Panc1 (cell line): Measurements from ENCODE around the gene EPHX1. TPM values are rescaled to one million over a fixed set of nuclear protein-coding genes. Genes with fewer than 3 reads are reported as not detected.

ENCODE experiments used
- ATAC-seq: fragments of 200-7000 bp; cut with Tn5 transposase; 2 replicates; pipeline ENCODE4 v1.9.1; 2020; ENCODE audit warnings: mild to moderate bottlenecking, moderate library complexity
- BruUV-seq: library from RNA; stranded (reverse); fragments of 400-500 nt; replicated peaks from 2 replicates; lab custom pipeline; 2021; lab: Mats Ljungman, UMichigan
- CTCF ChIA-PET: fragments of 300-600 bp; sonication (Branson Sonifier 250); formaldehyde crosslinking; loops from one replicate; lab custom pipeline; 2022; ENCODE audit warnings: antibody characterized with exemption; lab: Charles Lee
- POLR2A ChIA-PET: fragments of 300-600 bp; sonication (Branson Sonifier 250); formaldehyde crosslinking; loops from one replicate; lab custom pipeline; 2022; ENCODE audit warnings: antibody characterized with exemption; lab: Charles Lee
- DNase-seq: peaks from one replicate; pipeline ENCODE4 v3.0.0-alpha.2; 2010; ENCODE audit warnings: low read depth, low spot score
- H3K27ac ChIP-seq: 2 replicates; pipeline ENCODE4 v1.5.1; 2011; ENCODE audit warnings: mild to moderate bottlenecking, low read length, inconsistent platforms
- H3K27me3 ChIP-seq: fragments of 200-500 bp; sonication (Bioruptor generic); 2 replicates; pipeline ENCODE4 v1.6.0; 2014; ENCODE audit warnings: low read length, inconsistent platforms; ENCODE audit not compliant: control insufficient read depth, insufficient read depth
- H3K36me3 ChIP-seq: fragments of 200-500 bp; sonication (Bioruptor generic); 2 replicates; pipeline ENCODE4 v1.5.1; 2014; ENCODE audit warnings: inconsistent platforms, mild to moderate bottlenecking, low read length, moderate library complexity; ENCODE audit not compliant: control insufficient read depth, insufficient read depth
- H3K4me1 ChIP-seq: 2 replicates; pipeline ENCODE4 v1.5.1; 2011; ENCODE audit warnings: inconsistent platforms, mild to moderate bottlenecking, low read length, moderate library complexity; ENCODE audit not compliant: control insufficient read depth, insufficient read depth
- H3K4me3 ChIP-seq, 2 experiments: 2 replicates each; pipeline ENCODE4 v1.5.1; 2011 to 2012; ENCODE audit warnings: low read depth in 2 of 2, low read length in 2 of 2, mild to moderate bottlenecking in 2 of 2, inconsistent platforms in 1 of 2, moderate library complexity in 1 of 2
- H3K9me3 ChIP-seq: fragments of 200-500 bp; sonication (Bioruptor generic); 2 replicates; pipeline ENCODE4 v1.5.1; 2014; ENCODE audit warnings: low read depth, mild to moderate bottlenecking, inconsistent platforms, low read length, moderate library complexity; ENCODE audit not compliant: control insufficient read depth, insufficient read depth
- POLR2AphosphoS5 ChIP-seq: IDR thresholded peaks from 2 replicates; pipeline ENCODE4 v1.6.1; 2012; ENCODE audit warnings: mild to moderate bottlenecking, low read depth, low read length, moderate library complexity
- REST ChIP-seq, 2 experiments: IDR thresholded peaks; 2 replicates each; pipeline ENCODE4 v1.6.1; 2011 to 2012; ENCODE audit warnings: low read depth in 2 of 2, control low read depth in 1 of 2, low read length in 1 of 2, mild to moderate bottlenecking in 1 of 2, moderate library complexity in 1 of 2; ENCODE audit not compliant: insufficient read depth in 1 of 2
- SIN3A ChIP-seq: IDR thresholded peaks from 2 replicates; pipeline ENCODE4 v1.6.1; 2012; ENCODE audit warnings: low read depth, mild to moderate bottlenecking, low read length, moderate library complexity, borderline replicate concordance; ENCODE audit not compliant: insufficient read depth
- TCF7L2 ChIP-seq: IDR thresholded peaks from 2 replicates; pipeline ENCODE4 v1.6.1; 2011; ENCODE audit warnings: mild to moderate bottlenecking, low read depth, low read length, inconsistent platforms
- in situ Hi-C: cut with HindIII; loops from 2 replicates; pipeline ENCODE4 v1.10.0; 2016; ENCODE audit warnings: low sequenced_read_pairs, low pct_unique_long_range_greater_than_20kb
- intact Hi-C: fragments of 100-400 bp; cut with micrococcal nuclease; formaldehyde crosslinking; loops from one replicate; pipeline ENCODE4 v1.10.0; 2022; ENCODE audit not compliant: unreplicated experiment
- total RNA-seq: library from RNA; stranded (reverse); gene quantifications from one replicate; pipeline ENCODE4 v1.2.1, GENCODE V29; 2021; ENCODE audit not compliant: unreplicated experiment
- TF ChIP-seq, protein P1 (sequence below): fragments of 450-650 bp; IDR thresholded peaks from 2 replicates; pipeline ENCODE4 v1.5.1; 2017; ENCODE audit warnings: mild to moderate bottlenecking

The EPHX1 gene
- total RNA-seq, 1 experiment from 2014 or later = 76.4 TPM

- in situ Hi-C loops = no loop called here
- POLR2A ChIA-PET = interaction anchor here (0.5 kb wide), 1 partner anchor 217 kb away, joined by 3 read pairs; no protein-coding TSS in a partner anchor
These were observed 30.3 kb downstream of the EPHX1 start for GRCh38 chr1:225840223-225840610.

GRCh38 chr1:225840713-225841112 lies 30.8 kb downstream of the EPHX1 start:
- ChIA-PET CTCF (no interaction called here), POLR2A (interaction anchor here (0.5 kb wide), 1 partner anchor 216 kb away, joined by 3 read pairs; no protein-coding TSS in a partner anchor)
- ATAC-seq (no peak), DNase-seq (no peak)
- BruUV-seq = no TSS peak
- 0 out of 2 replicates have a peak, but pooled peaks cover 3% of the 10 kb centered on the region for H3K4me1 ChIP-seq
- H3K27ac ChIP-seq = no peak overlapping the region
- in situ Hi-C loops (no loop called here), intact Hi-C loops (no loop called here)
- H3K9me3 ChIP-seq = no peaks in the 10 kb centered on the region
- H3K27me3 ChIP-seq = no peaks in the 10 kb centered on the region
- H3K4me3 ChIP-seq = no peak overlapping the region
- no peaks in the 10 kb centered on the region for H3K36me3 ChIP-seq
- TF ChIP-seq TCF7L2 (no peak), REST (IDR thresholded peaks at IDR 0.05; ENCODE audit: insufficient read depth in 1 of 2, low read depth in 2 of 2, low read length in 1 of 2) (no peak), SIN3A (no peak), POLR2AphosphoS5 (no peak)
- TF ChIP-seq, protein P1, sequence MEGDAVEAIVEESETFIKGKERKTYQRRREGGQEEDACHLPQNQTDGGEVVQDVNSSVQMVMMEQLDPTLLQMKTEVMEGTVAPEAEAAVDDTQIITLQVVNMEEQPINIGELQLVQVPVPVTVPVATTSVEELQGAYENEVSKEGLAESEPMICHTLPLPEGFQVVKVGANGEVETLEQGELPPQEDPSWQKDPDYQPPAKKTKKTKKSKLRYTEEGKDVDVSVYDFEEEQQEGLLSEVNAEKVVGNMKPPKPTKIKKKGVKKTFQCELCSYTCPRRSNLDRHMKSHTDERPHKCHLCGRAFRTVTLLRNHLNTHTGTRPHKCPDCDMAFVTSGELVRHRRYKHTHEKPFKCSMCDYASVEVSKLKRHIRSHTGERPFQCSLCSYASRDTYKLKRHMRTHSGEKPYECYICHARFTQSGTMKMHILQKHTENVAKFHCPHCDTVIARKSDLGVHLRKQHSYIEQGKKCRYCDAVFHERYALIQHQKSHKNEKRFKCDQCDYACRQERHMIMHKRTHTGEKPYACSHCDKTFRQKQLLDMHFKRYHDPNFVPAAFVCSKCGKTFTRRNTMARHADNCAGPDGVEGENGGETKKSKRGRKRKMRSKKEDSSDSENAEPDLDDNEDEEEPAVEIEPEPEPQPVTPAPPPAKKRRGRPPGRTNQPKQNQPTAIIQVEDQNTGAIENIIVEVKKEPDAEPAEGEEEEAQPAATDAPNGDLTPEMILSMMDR = no peak

More at GRCh38 chr1:225840223-225840610, 30.3 kb downstream of the EPHX1 start:
- Histone ChIP-seq H3K4me3 (no peak overlapping the region), H3K4me1 (no peaks in the 10 kb centered on the region), H3K27ac (no peak overlapping the region), H3K27me3 (no peaks in the 10 kb centered on the region), H3K36me3 (no peaks in the 10 kb centered on the region), H3K9me3 (no peaks in the 10 kb centered on the region)
- ATAC-seq (no peak), DNase-seq (no peak)
- BruUV-seq = no TSS peak
- TF ChIP-seq, protein P1 = no peak
- TF ChIP-seq TCF7L2 (no peak), SIN3A (no peak), POLR2AphosphoS5 (no peak), REST (IDR thresholded peaks at IDR 0.05; ENCODE audit: insufficient read depth in 1 of 2, low read depth in 2 of 2, low read length in 1 of 2) (no peak)
- CTCF ChIA-PET = no interaction called here
- intact Hi-C loops = no loop called here
